ENCODE results near the gene LRP1B.
"Not testable (repeated sequence)": the region's sequence is repeated elsewhere in the genome, so short reads cannot be mapped to it uniquely, and the experiment has no call there.

The LRP1B gene

DNA sequence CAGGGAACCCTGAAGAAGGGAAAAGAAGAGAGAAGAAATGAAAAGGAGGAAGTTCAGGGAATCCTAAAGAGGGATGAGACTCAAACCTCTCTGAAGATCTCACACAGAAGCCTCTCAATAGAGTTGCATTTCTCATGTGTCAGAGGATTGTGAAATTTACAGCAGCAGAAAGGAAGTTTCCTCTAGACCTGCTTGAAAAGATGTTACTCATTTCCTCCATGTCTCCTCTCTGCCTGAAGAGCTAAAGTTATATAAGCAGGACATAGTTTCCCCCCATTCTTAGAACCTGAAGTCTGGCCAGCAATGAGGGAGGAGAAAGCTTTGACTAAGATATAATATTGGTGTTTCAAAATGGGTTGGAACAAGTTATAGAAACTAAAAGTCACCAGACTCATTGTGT lies 1155.6 kb downstream of the LRP1B start:
- DNase-seq: no peak

DNA sequence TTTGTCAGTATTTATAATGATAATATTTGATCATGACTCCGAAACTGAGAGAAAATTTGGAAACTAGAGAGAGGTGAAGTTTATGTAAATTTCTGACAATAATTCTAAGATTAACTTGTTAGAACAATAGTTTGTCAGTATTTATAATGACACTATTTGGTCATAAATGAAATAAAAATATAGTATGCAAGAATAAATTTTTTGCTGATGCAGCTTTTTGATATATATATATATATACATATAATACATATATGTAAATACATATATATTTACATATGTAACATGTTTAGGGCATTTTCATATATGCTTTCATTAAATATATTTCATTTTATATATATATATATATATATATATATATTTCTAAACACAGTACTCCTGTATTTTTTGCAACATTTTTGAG lies 1158.1 kb downstream of the LRP1B start:
- no peak for DNase-seq

DNA sequence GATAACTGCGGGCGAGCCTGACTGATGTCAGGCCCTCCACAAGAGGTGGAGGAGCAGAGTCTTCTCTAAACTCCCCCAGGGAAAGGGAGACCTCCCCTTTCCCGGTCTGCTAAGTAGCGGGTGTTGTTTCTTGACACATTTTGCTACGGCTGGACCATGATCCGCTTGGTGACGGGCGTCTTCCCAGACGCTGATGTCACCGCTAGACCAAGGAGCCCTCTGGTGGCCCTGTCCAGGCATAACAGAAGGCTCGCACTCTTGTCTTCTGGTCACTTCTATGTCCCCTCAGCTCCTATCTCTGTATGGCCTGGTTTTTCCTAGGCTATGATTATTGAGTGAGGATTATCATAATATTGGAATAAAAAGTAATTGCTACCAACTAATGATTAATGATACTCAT lies 1166.5 kb downstream of the LRP1B start:
- not testable (repeated sequence) for DNase-seq

DNA sequence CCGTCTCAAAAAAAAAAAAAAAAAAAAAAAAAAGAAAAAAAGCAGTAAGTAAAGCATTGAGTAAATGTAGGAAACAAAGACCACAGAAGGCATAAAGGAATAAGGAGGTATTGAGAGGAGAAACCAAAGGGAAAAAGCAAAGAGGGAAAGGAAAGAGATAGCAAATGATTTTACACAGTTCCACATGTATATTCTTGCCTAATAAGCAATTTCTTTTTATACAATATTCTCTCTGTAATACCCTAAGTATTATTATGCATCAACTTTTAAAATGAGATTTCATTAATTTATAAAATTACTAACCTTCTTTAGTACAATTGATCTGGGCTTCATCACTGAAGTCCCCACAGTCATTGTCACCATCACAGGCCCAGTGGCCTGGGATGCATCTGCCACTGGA lies 1180.9 kb downstream of the LRP1B start:
- DNase-seq: no peak

DNA sequence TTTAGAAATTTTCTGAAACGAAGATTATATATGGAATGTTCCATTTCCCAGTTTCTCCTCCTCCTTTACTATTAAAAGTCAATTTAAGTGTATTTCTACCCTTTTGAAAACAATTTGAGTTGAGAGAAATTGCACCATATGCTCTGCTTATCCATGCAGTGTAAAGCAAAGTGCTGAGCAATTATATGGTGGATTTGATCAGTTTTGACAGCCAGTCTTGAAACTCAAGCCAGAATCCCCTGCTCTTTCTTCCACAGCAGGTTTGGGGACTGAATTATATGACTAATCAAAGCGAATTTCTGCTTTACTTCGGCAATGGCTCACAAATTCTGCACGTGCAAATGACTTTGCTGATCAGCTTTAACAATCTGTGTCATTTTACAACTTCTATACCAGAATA lies 1183.6 kb downstream of the LRP1B start:
- DNase-seq: no peak

DNA sequence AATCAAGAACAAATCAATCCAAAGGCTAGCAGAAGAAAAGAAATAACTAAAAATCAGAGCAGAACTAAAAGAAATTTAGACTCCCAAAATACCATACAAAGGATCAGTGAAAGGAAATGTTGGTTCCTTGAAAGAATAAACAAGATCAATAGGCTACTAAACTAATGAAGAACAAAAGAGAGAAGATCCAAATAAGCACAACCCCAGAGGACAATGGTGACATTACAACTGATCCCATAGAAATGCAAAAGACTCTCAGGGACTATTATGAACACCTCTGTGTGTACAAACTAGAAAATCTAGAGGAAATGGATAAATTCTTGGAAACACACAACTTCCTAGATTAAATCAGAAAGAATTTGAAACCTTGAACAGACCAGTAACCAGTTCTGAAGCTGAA lies 1186.9 kb downstream of the LRP1B start:
- DNase-seq: no peak

DNA sequence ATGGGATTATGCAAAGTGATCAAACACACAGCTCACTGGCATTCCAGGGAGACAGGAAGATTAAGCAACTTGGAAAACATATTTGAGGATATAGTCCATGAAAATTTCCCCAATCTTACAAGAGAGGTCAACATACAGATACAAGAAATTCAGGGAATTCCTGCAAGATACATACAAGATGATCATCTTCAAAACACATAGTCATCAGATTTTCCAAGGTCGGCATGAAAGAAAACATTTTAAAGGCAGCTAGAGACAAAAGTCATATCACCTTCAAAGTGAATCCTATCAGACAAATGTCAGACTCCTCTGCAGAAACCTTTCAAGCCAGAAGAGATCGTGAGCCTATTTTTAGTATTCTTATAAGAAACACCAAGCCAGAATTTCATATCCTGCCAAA lies 1188.5 kb downstream of the LRP1B start:
- no peak for DNase-seq

DNA sequence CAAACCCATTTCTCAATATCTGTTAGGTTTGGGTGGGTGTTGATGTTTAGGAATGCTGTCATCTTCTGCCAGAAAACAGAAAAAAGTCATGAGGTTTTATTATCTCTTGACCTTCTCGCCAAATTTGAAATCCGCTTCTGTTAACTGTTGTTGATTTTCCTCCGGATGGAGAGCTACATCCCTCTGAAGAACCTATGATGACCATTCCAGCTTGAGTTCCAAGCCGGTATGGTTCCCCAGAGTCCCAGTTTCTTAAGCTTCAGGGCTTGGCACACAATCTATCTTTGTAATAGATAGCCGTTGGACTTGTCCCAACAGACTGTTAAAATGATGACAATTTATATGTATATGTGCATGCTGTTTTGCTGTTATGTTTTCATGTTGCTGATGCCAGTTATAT lies 1201.0 kb downstream of the LRP1B start:
- DNase-seq: no peak

DNA sequence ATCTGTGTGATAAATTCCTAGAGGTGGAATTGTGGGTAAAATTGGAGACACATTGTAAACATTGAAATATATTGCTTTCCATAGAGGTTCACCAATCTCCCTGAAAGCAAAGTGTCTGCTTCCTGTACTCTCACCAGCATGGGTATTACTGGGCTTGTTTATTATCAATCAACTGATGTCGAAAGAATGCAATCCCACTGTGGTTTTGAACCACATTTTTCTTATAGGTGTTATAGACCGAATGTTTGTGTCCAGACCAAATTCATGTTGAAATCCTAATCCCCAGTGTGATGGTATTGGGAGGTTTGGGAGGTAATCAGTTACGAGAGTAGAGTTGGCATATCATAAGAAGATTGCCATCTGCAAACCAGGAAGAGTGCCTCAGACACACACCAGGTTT lies 1212.4 kb downstream of the LRP1B start:
- no peak for DNase-seq

DNA sequence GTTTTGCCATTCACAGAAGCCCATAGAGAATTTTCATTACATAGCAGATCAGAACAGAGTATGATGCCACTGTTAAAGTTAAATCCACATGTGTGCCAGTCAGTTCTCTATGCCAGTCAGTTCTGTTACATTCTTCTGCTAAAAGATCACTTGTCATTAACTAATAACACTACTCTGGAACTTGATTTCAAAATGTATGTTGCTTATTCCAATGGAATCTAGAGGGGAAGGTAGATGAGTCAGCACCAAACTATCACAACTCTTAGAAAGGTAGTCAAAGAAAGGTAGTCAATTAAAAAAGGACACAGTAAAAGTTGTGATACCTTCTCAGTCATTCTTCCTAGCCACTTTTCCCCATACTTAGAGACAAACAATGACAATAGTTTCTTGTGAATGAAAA lies 1214.4 kb downstream of the LRP1B start:
- no peak for DNase-seq

DNA sequence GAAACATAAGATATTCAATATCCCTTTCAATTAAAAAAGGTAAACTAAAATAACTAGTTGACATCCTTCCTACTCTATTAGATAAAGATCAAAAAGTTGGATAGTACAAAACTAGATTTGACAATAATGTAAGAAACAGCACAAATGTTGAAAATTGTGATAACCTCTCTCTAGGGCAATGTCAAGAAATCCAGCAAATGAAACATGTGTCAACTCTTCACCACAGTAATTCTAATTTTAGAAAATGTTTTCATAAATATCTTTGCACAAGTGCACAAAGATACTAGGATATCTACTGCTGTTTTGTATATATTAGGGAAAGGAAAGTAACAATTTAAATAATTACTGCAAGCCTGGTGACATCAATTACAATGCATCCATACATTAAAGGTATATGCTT lies 1220.1 kb downstream of the LRP1B start:
- DNase-seq: no peak

DNA sequence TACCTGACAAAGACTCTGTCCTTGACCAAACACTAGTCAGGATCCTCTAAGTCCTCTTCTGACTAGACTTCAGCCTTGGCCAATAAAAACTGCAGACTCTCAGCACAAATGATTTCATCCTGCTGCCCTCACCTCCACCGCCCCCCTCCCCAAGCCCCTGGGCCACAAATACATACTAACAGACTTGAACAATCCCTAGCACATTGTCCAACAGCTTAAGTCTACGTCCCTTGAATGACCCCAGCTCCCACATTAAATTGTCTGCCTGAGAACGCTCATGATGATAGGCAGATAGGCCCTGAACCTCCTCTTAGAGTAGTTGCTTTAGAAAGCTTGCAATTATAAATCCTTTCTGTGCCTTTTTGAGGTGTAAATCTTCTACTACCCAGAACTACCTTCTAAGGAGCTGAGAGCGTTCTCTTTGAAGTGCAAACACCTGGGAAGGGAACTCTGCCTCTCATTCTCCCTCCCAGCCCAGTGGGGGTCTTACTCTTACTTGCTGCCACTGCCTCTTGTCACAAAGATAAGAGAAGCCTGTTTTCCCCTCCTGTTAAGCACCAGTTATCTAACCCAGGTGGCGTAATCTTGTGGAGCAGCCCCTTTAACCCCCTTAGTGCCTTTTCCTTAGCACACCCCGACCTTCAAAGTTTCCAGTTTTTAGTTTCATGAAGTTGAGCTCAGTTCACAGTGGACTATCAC lies 1225.6 kb downstream of the LRP1B start:
- no peak for DNase-seq

DNA sequence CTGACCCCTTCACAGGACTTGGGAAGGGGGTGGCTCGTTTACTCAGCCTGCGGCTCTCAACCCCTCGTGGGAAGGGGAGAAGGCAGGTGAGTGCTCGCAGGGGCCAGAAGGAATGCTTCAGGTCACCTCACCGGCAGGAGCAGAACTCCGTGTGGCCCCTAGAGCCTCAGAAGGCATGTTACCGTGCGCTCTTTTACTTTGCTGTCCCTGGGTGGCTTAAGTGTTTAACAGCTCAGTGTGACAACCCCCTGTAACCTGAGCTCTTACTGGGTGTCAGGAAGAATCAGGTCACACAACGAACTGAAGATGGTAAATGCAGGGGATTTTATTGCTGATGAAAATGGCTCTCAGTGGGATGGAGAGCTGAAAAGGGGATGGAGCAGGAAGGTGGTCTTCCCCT lies 1235.4 kb downstream of the LRP1B start:
- DNase-seq: no peak

DNA sequence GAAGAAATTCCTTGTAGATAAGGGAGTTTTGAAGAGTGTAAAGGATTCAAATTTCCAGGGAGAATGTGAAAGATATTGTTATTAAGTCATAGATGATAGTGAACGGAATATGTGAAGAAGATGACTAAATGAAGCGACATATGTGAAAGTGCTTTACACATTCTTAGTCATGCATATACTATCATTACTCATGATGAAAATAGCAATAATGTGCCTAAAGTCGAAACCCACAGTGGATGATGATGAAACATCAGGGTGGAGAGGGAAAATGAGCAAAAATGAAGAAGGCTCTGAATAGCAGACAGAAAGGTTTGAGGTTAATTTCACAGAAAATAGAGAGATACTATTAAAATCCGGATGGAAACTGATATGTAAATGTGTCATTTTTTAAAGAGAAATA lies 1237.1 kb downstream of the LRP1B start:
- DNase-seq: no peak

DNA sequence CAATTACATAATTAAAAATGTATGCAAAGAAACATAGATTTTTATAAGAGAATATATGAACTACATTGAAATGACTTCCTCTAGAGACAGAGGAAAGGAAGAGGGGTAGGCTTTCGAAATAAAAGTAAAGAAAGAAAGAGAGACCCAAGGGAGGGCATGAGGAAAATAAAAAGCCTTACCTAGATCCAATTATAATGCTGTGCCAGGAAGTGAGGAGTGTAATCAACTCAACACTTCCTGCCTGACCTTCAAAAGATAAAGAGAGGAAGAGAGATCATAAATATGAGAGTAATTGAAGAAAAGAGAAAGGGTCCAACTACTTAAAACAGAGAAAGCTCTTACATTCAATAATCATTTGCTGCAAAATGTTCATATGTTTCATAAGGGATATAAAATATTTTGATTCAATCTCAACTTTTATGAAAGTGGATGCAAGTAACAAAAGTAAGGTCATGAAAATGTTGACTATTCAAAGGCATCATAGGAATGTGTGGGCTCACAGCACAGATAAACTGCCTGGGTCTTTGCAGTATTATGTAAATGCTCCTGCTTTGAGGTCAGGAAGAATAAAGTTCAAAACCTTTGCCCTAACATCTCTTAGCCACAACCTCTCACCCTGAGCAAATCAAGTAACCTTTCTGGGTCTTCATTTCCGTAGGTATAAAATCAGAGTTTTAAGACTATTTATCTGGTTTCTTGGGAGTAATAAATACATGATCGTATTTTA lies 1237.7 kb downstream of the LRP1B start:
- no peak for DNase-seq

DNA sequence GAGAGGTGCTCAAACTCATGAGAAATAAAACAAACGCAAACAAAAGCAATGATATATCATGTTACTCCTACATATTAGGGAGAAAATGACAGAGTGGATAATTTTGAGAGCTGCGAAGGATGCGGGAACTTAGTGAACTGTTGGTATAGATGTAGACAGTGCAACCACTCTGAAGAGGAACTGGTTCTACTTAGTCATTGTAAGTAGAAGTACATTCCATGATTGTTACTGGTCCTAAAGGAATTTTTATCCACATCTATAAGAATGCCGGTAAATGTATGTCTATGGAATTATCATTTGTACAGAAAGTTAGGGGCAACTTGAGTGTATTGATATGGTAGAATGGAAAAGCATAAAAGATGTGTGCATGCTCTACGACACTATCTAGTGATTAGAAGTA lies 1238.4 kb downstream of the LRP1B start:
- DNase-seq: no peak

DNA sequence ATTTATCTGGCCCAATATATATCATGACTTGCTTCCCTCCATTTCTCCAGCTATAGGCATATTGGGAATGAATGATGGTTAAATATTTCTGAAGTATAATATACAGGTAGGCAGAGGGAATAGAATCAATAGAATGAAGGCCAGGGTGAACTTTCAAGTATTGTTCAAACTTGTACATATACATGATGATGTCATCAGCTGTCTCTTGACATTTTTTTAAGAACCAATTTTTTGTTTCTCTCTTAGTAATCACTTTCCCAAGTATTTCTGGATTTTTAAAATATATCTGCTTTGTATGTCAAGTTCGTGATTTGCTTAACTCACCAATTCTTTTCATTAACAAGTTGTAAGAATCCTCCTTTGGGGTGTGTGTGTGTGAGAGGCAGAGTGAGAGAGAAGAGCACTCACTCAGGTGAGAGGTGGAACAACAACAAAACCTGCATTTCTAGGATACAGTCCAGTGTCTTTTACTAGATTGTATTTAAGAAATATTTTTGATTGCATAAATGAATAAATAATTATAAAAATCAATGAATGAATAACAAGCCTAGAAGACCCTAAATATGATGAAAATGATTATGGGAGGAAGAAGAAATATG lies 1239.1 kb downstream of the LRP1B start:
- no peak for DNase-seq

DNA sequence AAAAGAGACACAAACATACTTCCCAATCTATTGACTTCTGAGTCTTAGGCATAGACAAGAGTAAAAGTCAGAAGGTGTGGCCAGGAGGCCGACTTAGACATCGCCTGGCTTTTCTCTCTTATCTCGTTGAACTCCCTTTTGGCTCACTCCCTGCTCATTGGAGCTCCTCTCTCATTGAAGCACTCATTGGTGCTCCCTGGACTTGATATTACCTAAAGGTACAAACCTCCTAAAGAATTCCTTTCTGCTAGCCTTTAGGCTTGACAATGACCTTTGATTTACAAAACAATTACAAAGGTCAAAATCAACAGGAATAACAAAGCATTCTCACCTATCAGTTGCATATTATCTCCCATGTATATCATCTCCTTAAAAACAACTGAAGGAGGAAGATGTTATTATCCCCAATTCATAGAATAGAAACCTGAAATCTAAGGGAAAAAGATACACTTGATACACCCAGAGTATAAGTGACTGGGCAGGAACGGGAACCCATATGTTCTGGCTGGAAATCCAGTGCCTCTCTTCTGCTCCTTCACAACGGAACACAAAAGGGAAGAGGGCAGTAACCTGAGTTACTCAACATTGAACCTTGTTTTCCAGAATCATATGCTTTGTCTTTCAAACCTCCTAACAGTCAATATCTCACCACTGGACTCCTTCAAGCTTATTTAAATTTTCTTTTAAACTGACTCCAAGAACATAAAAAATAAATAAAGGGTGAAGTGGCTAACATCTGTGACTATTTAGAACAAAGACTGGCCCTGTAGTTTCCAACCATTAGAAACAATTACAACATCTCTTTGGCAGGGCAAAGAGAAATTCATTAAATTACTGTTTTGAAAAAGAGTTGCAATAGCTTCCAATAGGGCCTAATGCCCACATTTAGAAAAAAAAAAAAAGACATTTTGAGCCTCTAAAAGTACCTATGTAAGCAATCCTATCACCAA lies 1247.9 kb downstream of the LRP1B start:
- no peak for DNase-seq

DNA sequence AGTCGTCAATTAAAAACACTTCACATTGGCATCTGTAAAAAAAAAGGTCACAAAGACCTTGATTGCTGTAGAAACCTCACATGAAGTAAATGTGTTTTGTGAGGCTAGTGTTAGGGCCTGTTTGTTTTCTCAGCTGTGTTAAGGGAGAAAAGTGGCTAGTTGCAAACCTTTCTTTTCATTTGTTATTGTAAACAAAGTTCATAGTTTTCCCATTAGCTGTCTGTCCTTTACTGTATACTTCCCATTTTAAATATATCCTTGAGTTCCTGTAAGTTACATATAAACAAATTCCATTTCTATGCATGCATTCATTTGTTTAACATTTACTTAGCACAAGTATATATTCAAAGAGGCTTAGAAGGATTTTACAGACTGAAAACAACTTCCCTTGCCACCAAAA lies 1250.2 kb downstream of the LRP1B start:
- DNase-seq: no peak

DNA sequence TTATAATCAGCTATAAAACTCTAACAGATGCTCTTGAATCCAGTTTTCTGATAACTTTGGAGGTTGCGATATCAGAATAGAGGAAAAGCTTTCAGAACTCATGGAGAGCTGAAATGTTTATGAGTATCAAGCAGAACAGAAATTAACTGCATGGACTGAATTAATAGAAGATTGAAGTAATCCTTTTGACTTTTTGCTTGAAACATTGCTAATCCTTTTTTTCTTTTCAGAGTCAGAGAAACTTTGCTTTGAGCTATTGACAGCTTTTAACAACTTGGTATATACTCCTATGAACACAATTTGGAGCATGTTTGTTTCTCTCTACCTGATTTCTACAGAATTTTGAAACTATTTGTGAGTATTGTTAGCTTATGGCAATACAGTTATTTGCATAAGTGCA lies 1254.8 kb downstream of the LRP1B start:
- no peak for DNase-seq

DNA sequence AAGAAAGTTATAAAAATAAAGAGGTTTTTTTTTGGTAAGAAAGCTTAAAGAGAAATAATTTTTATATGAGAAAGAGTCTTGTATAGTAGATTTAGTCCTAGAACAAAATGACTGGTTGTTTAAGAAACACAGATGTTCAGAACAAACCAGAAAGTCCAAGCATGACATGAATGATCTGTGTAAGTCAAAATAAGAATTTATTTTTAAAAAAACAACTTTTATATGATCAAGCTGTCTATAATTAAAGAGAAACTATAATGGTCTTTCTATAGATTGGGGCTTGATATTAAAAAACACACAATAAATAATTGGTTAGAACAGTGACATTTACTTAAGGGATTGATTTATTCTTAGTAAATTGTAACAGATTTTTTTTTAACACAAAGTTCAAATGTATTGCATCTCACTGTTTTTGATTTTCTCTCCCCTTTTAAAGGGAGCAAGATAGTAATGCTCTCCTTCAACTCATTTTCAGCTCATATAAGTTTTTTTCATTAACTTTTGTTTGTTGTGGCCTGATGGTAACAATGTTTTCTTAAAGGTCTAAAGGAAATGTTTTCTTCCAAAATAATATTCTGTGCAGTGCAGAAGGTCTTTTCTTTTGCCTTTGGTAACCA lies 1256.8 kb downstream of the LRP1B start:
- no peak for DNase-seq

DNA sequence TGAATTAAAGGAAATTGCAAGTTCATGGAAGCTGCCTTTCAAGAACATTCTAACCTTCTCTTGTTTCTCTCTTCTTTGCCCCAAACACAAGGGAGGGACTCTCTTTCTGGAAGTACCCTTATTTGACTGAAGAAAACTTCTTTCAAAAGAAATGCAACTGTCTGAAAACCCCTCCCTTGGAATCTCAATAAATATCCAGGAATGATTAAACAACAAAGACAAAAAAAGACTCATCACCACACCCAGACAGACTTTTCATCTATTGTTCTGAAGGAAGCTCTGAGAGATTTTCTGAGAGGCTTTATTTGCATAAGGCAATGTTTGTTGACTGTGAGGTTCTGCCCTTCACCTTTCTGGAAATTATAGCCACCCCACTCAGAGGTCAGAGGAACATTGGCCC lies 1260.9 kb downstream of the LRP1B start:
- no peak for DNase-seq

DNA sequence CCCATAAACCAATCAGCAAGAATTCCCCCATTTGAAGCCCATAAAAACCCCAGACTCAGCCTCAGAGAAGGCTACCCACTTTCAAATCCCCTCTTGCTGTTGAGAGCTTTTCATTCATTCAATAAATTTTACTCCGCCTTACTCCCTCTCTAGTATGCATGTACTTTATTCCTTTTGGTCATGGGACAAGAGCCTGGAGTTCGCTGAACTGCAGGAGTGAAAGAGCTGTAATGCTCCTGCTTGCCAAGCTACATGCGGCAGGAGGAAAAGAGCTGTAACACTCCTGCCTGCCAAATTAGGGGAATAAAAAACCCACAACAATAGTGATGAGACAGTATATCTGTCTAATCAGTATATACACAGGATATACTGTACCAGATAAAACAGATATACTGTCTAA lies 1261.7 kb downstream of the LRP1B start:
- no peak for DNase-seq

All from activated CD4-positive, alpha-beta T cell treated with anti-CD3 and anti-CD28 coated beads, Interleukin-2, amount 50 U/mL, for 1 hour (primary cell).